B cell (primary cell): ENCODE data around the gene ADARB2.

Source experiments
- CTCF ChIP-seq: fragments of 200-600 bp; IDR thresholded peaks from one replicate; pipeline ENCODE4 v1.8.0; 2022; ENCODE audit warnings: antibody characterized with exemption, mild to moderate bottlenecking
- EZH2 ChIP-seq: IDR thresholded peaks from 2 replicates; pipeline ENCODE4 v1.6.1; 2012; ENCODE audit warnings: borderline replicate concordance, low read depth, mild to moderate bottlenecking, moderate library complexity, low read length; ENCODE audit not compliant: insufficient read depth, poor library complexity, severe bottlenecking

GRCh38 chr10:1404323-1405260 lies 332.7 kb downstream of the ADARB2 start:
- TF ChIP-seq CTCF, result no peak
- no peak for TF ChIP-seq EZH2
